ENCODE results near the gene SCAF8. TPM values are rescaled to one million over a fixed set of nuclear protein-coding genes. Genes with fewer than 3 reads are reported as not detected.
A peak's percentile ranks its signal among the peaks of the same experiment; 100 is the strongest.
"Not testable (repeated sequence)": the region's sequence is repeated elsewhere in the genome, so short reads cannot be mapped to it uniquely, and the experiment has no call there.

The SCAF8 gene
- total RNA-seq, 1 donor from 2014 or later, result 17.6 TPM

- DNase-seq (ENCODE audit: low read depth) (peak; percentile 43), FAIRE-seq (no peak)
- TF ChIP-seq CTCF (IDR thresholded peaks at IDR 0.05; ENCODE audit: insufficient read depth, low read length, severe bottlenecking), result peak; percentile 40
- H3K36me3 ChIP-seq (ENCODE audit: control insufficient read depth, insufficient read depth, low read length), result peaks cover 9% of the 10 kb centered on the region
- H3K4me3 ChIP-seq (ENCODE audit: low read depth, low read length), result no peak overlapping the region
- H3K27me3 ChIP-seq (ENCODE audit: control insufficient read depth, insufficient read depth, low read length), result no peaks in the 10 kb centered on the region
Observed at GRCh38 chr6:154805288-154805911, 72.2 kb downstream of the SCAF8 start.

GRCh38 chr6:154806804-154807203 lies 73.6 kb downstream of the SCAF8 start:
- Histone ChIP-seq H3K36me3 (ENCODE audit: control insufficient read depth, insufficient read depth, low read length) (peaks cover 9% of the 10 kb centered on the region), H3K27me3 (ENCODE audit: control insufficient read depth, insufficient read depth, low read length) (no peaks in the 10 kb centered on the region), H3K4me3 (ENCODE audit: low read depth, low read length) (no peak overlapping the region)
- no peak for DNase-seq (ENCODE audit: low read depth)
- TF ChIP-seq CTCF (IDR thresholded peaks at IDR 0.05; ENCODE audit: insufficient read depth, low read length, severe bottlenecking), result no peak
- no peak for FAIRE-seq

- peaks cover 13% of the 10 kb centered on the region for H3K36me3 ChIP-seq (ENCODE audit: control insufficient read depth, insufficient read depth, low read length)
- H3K27me3 ChIP-seq (ENCODE audit: control insufficient read depth, insufficient read depth, low read length); DNase-seq (ENCODE audit: low read depth); FAIRE-seq; H3K4me3 ChIP-seq (ENCODE audit: low read depth, low read length): not testable (repeated sequence)
Observed at GRCh38 chr6:154811663-154812062, 78.4 kb downstream of the SCAF8 start.

GRCh38 chr6:154814063-154814462 lies 80.8 kb downstream of the SCAF8 start:
- H3K27me3 ChIP-seq (ENCODE audit: control insufficient read depth, insufficient read depth, low read length), result no peaks in the 10 kb centered on the region
- FAIRE-seq, result no peak
- no peak for TF ChIP-seq CTCF (IDR thresholded peaks at IDR 0.05; ENCODE audit: insufficient read depth, low read length, severe bottlenecking)
- H3K36me3 ChIP-seq (ENCODE audit: control insufficient read depth, insufficient read depth, low read length), result peaks cover 8% of the 10 kb centered on the region
- no peak for DNase-seq (ENCODE audit: low read depth)
- no peak overlapping the region for H3K4me3 ChIP-seq (ENCODE audit: low read depth, low read length)

GRCh38 chr6:154815938-154816820 lies 83.0 kb downstream of the SCAF8 start:
- no peak for TF ChIP-seq CTCF (IDR thresholded peaks at IDR 0.05; ENCODE audit: insufficient read depth, low read length, severe bottlenecking)
- DNase-seq (ENCODE audit: low read depth) (no peak), FAIRE-seq (no peak)
- Histone ChIP-seq H3K27me3 (ENCODE audit: control insufficient read depth, insufficient read depth, low read length) (no peaks in the 10 kb centered on the region), H3K36me3 (ENCODE audit: control insufficient read depth, insufficient read depth, low read length) (peaks cover 10% of the 10 kb centered on the region), H3K4me3 (ENCODE audit: low read depth, low read length) (no peak overlapping the region)

GRCh38 chr6:154821099-154821498 lies 87.9 kb downstream of the SCAF8 start:
- DNase-seq (ENCODE audit: low read depth) (no peak), FAIRE-seq (no peak)
- no peak overlapping the region for H3K4me3 ChIP-seq (ENCODE audit: low read depth, low read length)
- no peak for TF ChIP-seq CTCF (IDR thresholded peaks at IDR 0.05; ENCODE audit: insufficient read depth, low read length, severe bottlenecking)
- peaks cover 11% of the 10 kb centered on the region for H3K36me3 ChIP-seq (ENCODE audit: control insufficient read depth, insufficient read depth, low read length)
- H3K27me3 ChIP-seq (ENCODE audit: control insufficient read depth, insufficient read depth, low read length), result no peaks in the 10 kb centered on the region

Measured in bronchial epithelial cell (primary cell).